HepG2 (cell line): Measurements from ENCODE around the gene MAN1B1.

Experiments
- ARID5B ChIP-seq: IDR thresholded peaks from 2 replicates; pipeline ENCODE4 v1.4.0; 2020; ENCODE audit warnings: mild to moderate bottlenecking, missing genetic modification reagents
- ARNT ChIP-seq: fragments of 450-650 bp; IDR thresholded peaks from 2 replicates; pipeline ENCODE4 v1.6.1; 2017
- CBX5 ChIP-seq: sonication (generic); formaldehyde crosslinking; IDR thresholded peaks from 2 replicates; pipeline ENCODE4 v1.4.0; 2020; ENCODE audit warnings: missing genetic modification reagents, borderline replicate concordance
- CENPBD1 ChIP-seq: sonication (generic); formaldehyde crosslinking; IDR thresholded peaks from 2 replicates; pipeline ENCODE4 v1.8.0; 2022; ENCODE audit warnings: missing genetic modification reagents, low read depth, mild to moderate bottlenecking, borderline replicate concordance
- HNRNPL ChIP-seq: fragments of 200-400 bp; formaldehyde crosslinking; IDR thresholded peaks from 2 replicates; pipeline ENCODE4 v1.6.1; 2017; ENCODE audit warnings: mild to moderate bottlenecking, low read depth, low read length
- JUNB ChIP-seq: sonication (generic); formaldehyde crosslinking; IDR thresholded peaks from 2 replicates; pipeline ENCODE4 v1.8.0; 2022; ENCODE audit warnings: missing genetic modification reagents, mild to moderate bottlenecking, borderline replicate concordance
- POLR2A ChIP-seq, 2 experiments: IDR thresholded peaks; 2 replicates each; pipeline ENCODE4 v1.6.1; 2011; ENCODE audit warnings: low read depth in 2 of 2, low read length in 2 of 2, mild to moderate bottlenecking in 1 of 2, moderate library complexity in 1 of 2; ENCODE audit not compliant: insufficient read depth in 1 of 2
- POLR2AphosphoS5 ChIP-seq: IDR thresholded peaks from 2 replicates; pipeline ENCODE4 v1.6.1; 2012; ENCODE audit warnings: low read depth, low read length
- SMAD3 ChIP-seq: sonication (generic); formaldehyde crosslinking; IDR thresholded peaks from 2 replicates; pipeline ENCODE4 v1.4.0; 2020; ENCODE audit warnings: missing genetic modification reagents
- TAF1 ChIP-seq: sonication (generic); formaldehyde crosslinking; IDR thresholded peaks from 2 replicates; pipeline ENCODE4 v1.4.0; 2020; ENCODE audit warnings: missing genetic modification reagents
- ZNF704 ChIP-seq: sonication (generic); formaldehyde crosslinking; IDR thresholded peaks from 2 replicates; pipeline ENCODE4 v1.8.1; 2023; ENCODE audit warnings: mild to moderate bottlenecking, inconsistent platforms, moderate library complexity, missing genetic modification reagents, borderline replicate concordance
- TF ChIP-seq, protein P1 (sequence below): conservative IDR thresholded peaks from 2 replicates; pipeline ENCODE4 v1.6.1; 2018; ENCODE audit warnings: missing genetic modification reagents
- TF ChIP-seq, protein P2 (sequence below): sonication (generic); formaldehyde crosslinking; IDR thresholded peaks from 2 replicates; pipeline ENCODE4 v1.4.0; 2020; ENCODE audit warnings: mild to moderate bottlenecking, missing genetic modification reagents, borderline replicate concordance
- TF ChIP-seq, protein P3 (sequence below): sonication (generic); formaldehyde crosslinking; IDR thresholded peaks from 2 replicates; pipeline ENCODE4 v1.4.0; 2020; ENCODE audit warnings: low read depth, mild to moderate bottlenecking, missing genetic modification reagents

DNA sequence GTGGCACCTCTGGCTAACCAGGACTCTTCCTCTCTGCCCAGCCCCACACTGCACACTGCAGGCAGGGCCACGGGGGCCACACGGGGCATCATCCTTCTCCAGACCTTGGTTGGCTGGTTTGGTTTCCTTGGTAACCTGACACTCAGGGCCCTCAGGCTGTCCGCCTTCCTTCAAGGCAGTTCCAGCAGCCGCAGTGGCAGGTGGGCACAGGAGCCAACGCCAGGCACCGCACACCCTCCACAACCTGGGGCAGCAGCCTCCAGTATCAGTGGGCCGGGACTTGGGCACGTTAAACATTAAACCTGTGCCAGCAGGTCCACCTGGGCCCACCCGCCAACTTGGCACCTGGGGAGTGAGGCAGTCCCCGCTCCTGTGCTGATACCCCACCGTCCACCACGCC, 42.7 kb upstream of the MAN1B1 start:
- no peak for TF ChIP-seq SMAD3 (CRISPR knock-in tag)
- TF ChIP-seq ZNF704 (CRISPR knock-in tag) = no peak
- no peak for TF ChIP-seq POLR2A (IDR thresholded peaks at IDR 0.05; ENCODE audit: insufficient read depth in 1 of 2, low read depth in 2 of 2, low read length in 2 of 2)
- TF ChIP-seq JUNB (CRISPR knock-in tag) = no peak
- no peak for TF ChIP-seq CBX5 (CRISPR knock-in tag)
- TF ChIP-seq ARID5B (CRISPR knock-in tag) = no peak
- TF ChIP-seq ARNT = no peak
- TF ChIP-seq TAF1 = no peak
- TF ChIP-seq, protein P1, sequence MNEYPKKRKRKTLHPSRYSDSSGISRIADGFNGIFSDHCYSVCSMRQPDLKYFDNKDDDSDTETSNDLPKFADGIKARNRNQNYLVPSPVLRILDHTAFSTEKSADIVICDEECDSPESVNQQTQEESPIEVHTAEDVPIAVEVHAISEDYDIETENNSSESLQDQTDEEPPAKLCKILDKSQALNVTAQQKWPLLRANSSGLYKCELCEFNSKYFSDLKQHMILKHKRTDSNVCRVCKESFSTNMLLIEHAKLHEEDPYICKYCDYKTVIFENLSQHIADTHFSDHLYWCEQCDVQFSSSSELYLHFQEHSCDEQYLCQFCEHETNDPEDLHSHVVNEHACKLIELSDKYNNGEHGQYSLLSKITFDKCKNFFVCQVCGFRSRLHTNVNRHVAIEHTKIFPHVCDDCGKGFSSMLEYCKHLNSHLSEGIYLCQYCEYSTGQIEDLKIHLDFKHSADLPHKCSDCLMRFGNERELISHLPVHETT = no peak
- TF ChIP-seq, protein P2, sequence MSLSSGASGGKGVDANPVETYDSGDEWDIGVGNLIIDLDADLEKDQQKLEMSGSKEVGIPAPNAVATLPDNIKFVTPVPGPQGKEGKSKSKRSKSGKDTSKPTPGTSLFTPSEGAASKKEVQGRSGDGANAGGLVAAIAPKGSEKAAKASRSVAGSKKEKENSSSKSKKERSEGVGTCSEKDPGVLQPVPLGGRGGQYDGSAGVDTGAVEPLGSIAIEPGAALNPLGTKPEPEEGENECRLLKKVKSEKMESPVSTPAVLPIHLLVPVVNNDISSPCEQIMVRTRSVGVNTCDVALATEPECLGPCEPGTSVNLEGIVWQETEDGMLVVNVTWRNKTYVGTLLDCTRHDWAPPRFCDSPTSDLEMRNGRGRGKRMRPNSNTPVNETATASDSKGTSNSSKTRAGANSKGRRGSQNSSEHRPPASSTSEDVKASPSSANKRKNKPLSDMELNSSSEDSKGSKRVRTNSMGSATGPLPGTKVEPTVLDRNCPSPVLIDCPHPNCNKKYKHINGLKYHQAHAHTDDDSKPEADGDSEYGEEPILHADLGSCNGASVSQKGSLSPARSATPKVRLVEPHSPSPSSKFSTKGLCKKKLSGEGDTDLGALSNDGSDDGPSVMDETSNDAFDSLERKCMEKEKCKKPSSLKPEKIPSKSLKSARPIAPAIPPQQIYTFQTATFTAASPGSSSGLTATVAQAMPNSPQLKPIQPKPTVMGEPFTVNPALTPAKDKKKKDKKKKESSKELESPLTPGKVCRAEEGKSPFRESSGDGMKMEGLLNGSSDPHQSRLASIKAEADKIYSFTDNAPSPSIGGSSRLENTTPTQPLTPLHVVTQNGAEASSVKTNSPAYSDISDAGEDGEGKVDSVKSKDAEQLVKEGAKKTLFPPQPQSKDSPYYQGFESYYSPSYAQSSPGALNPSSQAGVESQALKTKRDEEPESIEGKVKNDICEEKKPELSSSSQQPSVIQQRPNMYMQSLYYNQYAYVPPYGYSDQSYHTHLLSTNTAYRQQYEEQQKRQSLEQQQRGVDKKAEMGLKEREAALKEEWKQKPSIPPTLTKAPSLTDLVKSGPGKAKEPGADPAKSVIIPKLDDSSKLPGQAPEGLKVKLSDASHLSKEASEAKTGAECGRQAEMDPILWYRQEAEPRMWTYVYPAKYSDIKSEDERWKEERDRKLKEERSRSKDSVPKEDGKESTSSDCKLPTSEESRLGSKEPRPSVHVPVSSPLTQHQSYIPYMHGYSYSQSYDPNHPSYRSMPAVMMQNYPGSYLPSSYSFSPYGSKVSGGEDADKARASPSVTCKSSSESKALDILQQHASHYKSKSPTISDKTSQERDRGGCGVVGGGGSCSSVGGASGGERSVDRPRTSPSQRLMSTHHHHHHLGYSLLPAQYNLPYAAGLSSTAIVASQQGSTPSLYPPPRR (CRISPR knock-in tag) = no peak
- TF ChIP-seq, protein P3, sequence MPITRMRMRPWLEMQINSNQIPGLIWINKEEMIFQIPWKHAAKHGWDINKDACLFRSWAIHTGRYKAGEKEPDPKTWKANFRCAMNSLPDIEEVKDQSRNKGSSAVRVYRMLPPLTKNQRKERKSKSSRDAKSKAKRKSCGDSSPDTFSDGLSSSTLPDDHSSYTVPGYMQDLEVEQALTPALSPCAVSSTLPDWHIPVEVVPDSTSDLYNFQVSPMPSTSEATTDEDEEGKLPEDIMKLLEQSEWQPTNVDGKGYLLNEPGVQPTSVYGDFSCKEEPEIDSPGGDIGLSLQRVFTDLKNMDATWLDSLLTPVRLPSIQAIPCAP (CRISPR knock-in tag) = no peak
- TF ChIP-seq POLR2AphosphoS5 = no peak
- no peak for TF ChIP-seq HNRNPL
- no peak for TF ChIP-seq CENPBD1
